Body of pancreas (tissue), 4 donors: ENCODE measurements around the gene DNASE1L3. TPM values are rescaled to one million over a fixed set of nuclear protein-coding genes. Genes with fewer than 3 reads are reported as not detected.
A peak's percentile ranks its signal among the peaks of the same experiment; 100 is the strongest.

ENCODE experiments used
- ATAC-seq: fragments of 150-250 bp; one replicate; pipeline ENCODE4 v1.9.1; 2016
- DNase-seq, 4 donors: peaks; one replicate each; pipeline ENCODE4 v3.0.0-alpha.2; 2019
- H3K27ac ChIP-seq, 4 donors: fragments of 200-600 bp; sonication (generic); 1 replicate in 3 of 4; 2 replicates in 1 of 4; pipeline versions ENCODE4 v1.5.1 to v1.6.1; 2016 to 2019; ENCODE audit warnings: mild to moderate bottlenecking in 1 of 4, mixed read lengths in 1 of 4, moderate library complexity in 1 of 4
- H3K27me3 ChIP-seq, 2 donors: fragments of 200-600 bp; sonication (generic); one replicate each; pipeline ENCODE4 v1.6.0; 2016; ENCODE audit warnings: mild to moderate bottlenecking in 1 of 2
- H3K36me3 ChIP-seq, 2 donors: fragments of 200-600 bp; sonication (generic); replicated peaks in 1 of 2; 2 replicates each; pipeline ENCODE4 v1.5.1; 2016; ENCODE audit warnings: low read depth in 2 of 2; ENCODE audit not compliant: insufficient read depth in 1 of 2
- H3K4me1 ChIP-seq: fragments of 200-600 bp; sonication (generic); one replicate; pipeline ENCODE4 v1.6.0; 2016
- H3K4me3 ChIP-seq, 2 donors: fragments of 200-600 bp; sonication (generic); 1 replicate in 1 of 2; 2 replicates in 1 of 2; pipeline ENCODE4 v1.5.1; 2016 to 2019
- H3K9me3 ChIP-seq, 3 donors: fragments of 200-600 bp; sonication (generic); 1 replicate in 2 of 3; 2 replicates in 1 of 3; pipeline ENCODE4 v1.5.1; 2016
- CTCF ChIP-seq, 7 experiments: fragments of 450-650 bp in 4 of 7; fragments of 200-600 bp in 3 of 7; sonication (generic) in 3 of 7; IDR thresholded peaks; one replicate each; pipeline ENCODE4 v1.5.1; 2016 to 2019; ENCODE audit warnings: antibody characterized with exemption in 7 of 7
- POLR2A ChIP-seq, 3 donors: fragments of 450-650 bp; IDR thresholded peaks; one replicate each; pipeline ENCODE4 v1.6.1; 2016; ENCODE audit warnings: antibody characterized with exemption in 3 of 3, mild to moderate bottlenecking in 2 of 3
- whole genome bisulfite sequencing, 2 donors: methylation state at CpG; one replicate each; pipeline ENCODE4 v1.1.5; 2017; 5-methylcytosine and 5-hydroxymethylcytosine counted together
- intact Hi-C: fragments of 100-400 bp; cut with DNase I; formaldehyde crosslinking; loops from one replicate; pipeline ENCODE4 v1.15.1; 2023
- total RNA-seq, 2 donors: library from RNA; depleted of rRNA; stranded (reverse); fragments of >200 nt; gene quantifications; one replicate each; pipeline ENCODE4 v1.1.0, GENCODE V29; 2016

The DNASE1L3 gene
- total RNA-seq, 2 donors from 2014 or later, result 2.1 TPM; not detected in 1

DNA sequence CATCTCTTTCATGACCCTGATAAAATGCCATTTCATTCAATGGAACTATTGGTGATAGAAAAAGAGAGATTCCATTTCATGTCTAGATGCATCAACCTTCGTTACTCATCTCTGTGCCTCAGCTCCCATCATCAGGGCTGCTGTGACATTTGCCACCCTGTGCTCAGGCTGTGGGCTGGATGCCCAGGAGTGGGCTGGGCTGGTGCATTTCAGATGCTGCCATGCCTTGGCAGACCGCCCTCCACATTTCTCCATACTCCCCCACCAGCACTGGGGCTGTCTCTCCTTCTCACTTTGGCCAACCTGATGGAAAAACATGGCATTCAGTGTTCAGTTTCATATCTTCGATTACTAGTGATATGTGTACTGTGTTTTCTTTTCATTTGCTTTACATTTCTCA, 59.1 kb downstream of the DNASE1L3 start:
- Histone ChIP-seq H3K36me3 (peaks cover 5 to 43% of the 10 kb centered on the region in 2 donors), H3K27me3 (no peaks in the 10 kb centered on the region), H3K9me3 (no peaks in the 10 kb centered on the region), H3K27ac (no peak overlapping the region), H3K4me1 (peaks cover 9% of the 10 kb centered on the region), H3K4me3 (no peak overlapping the region)
- no peak for ATAC-seq
- intact Hi-C loops, result no loop called here
- peak in 2 of 4 donors; percentile 52 to 58 for DNase-seq
- no peak for TF ChIP-seq POLR2A (IDR thresholded peaks at IDR 0.05)
- TF ChIP-seq CTCF (IDR thresholded peaks at IDR 0.05), result no peak
- WGBS, 2 donors, result 65 to 67% methylated on average over 3 of the region's 3 CpGs

GRCh38 chr3:58150810-58151199, 60.0 kb downstream of the DNASE1L3 start:
- 92 to 93% methylated on average over 13 of the region's 13 CpGs for WGBS, 2 donors
- Histone ChIP-seq H3K4me3 (no peak overlapping the region), H3K4me1 (peaks cover 9% of the 10 kb centered on the region), H3K36me3 (peaks cover 5 to 41% of the 10 kb centered on the region in 2 donors), H3K9me3 (no peaks in the 10 kb centered on the region), H3K27ac (no peak overlapping the region), H3K27me3 (no peaks in the 10 kb centered on the region)
- no peak for TF ChIP-seq POLR2A (IDR thresholded peaks at IDR 0.05)
- TF ChIP-seq CTCF (IDR thresholded peaks at IDR 0.05), result no peak
- no peak for ATAC-seq
- intact Hi-C loops, result no loop called here
- no peak for DNase-seq

DNA sequence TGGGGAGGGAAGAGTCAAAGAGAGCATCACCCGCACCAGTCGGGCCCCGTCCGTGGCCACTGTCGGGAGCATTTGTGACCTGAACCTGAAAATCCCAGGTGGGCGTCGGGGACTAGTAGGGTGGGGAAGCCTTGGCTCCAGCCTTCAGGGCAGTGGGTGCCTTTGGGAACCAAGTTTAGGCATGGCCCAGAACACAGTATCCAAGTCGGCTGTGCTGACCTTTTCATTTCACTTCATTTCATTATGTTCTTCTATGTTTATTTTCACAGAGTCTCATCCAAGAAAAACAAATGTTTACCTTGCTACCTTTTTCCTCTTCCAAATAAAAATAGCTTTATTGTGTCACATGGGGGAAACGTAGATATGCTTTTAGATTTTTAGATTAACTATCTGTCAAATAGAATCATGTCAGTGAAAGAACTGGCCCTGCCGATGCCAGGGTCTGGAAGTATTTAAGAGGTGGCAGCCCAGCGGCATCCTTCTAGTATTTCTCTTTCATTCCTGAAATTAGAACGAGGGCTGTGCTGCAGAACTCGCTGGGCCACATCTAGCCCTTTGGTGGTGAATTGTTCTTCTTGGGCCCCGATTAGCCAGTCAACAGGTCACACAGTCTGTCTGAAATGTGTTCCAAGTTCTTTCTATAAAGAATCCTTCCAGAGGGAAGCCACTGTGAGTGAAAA, 60.5 kb downstream of the DNASE1L3 start:
- no peak for TF ChIP-seq CTCF (IDR thresholded peaks at IDR 0.05)
- no peak for TF ChIP-seq POLR2A (IDR thresholded peaks at IDR 0.05)
- no peaks in the 10 kb centered on the region for H3K27me3 ChIP-seq
- no peak overlapping the region for H3K4me3 ChIP-seq
- ATAC-seq (no peak), DNase-seq (no peak)
- no peaks in the 10 kb centered on the region for H3K9me3 ChIP-seq
- peaks cover 13% of the 10 kb centered on the region for H3K4me1 ChIP-seq
- H3K36me3 ChIP-seq, result peaks cover 5 to 41% of the 10 kb centered on the region in 2 donors
- intact Hi-C loops, result no loop called here
- H3K27ac ChIP-seq, result no peak overlapping the region
- 70 to 76% methylated on average over 11 to 14 of the region's 14 CpGs for WGBS, 2 donors

- 94% methylated on average over 8 to 9 of the region's 9 CpGs for WGBS, 2 donors
- peaks cover 23% of the 10 kb centered on the region for H3K4me1 ChIP-seq
- H3K9me3 ChIP-seq, result no peaks in the 10 kb centered on the region
- H3K4me3 ChIP-seq, result no peak overlapping the region
- H3K27ac ChIP-seq, result no peak overlapping the region
- DNase-seq, result no peak
- ATAC-seq, result no peak
- intact Hi-C loops, result no loop called here
- peaks cover 5 to 35% of the 10 kb centered on the region in 2 donors for H3K36me3 ChIP-seq
- no peaks in the 10 kb centered on the region for H3K27me3 ChIP-seq
- TF ChIP-seq CTCF (IDR thresholded peaks at IDR 0.05) (no peak), POLR2A (IDR thresholded peaks at IDR 0.05) (no peak)
These were observed 62.7 kb downstream of the DNASE1L3 start for GRCh38 chr3:58148049-58148448.
